ENCODE results near the gene VCAM1.

Gene VCAM1

GRCh38 chr1:100769323-100769722 lies 49.8 kb downstream of the VCAM1 start:
- no peak overlapping the region for H3K4me3 ChIP-seq
- no peak for TF ChIP-seq CTCF (IDR thresholded peaks at IDR 0.05)

GRCh38 chr1:100769906-100770646 lies 50.5 kb downstream of the VCAM1 start:
- peaks cover 0 to 17% (median 5%) of the 10 kb centered on the region in 4 donors for H3K4me1 ChIP-seq
- intact Hi-C loops (cut with DNase I; ENCODE audit: low total_unique reads), result no loop called here
- no peaks in the 10 kb centered on the region for H3K9me3 ChIP-seq
- H3K36me3 ChIP-seq, result no peaks in the 10 kb centered on the region
- no peak for DNase-seq
- no peak overlapping the region for H3K4me3 ChIP-seq
- H3K27ac ChIP-seq, result no peak overlapping the region
- peak in 1 of 2 experiments; percentile 22 for TF ChIP-seq CTCF (IDR thresholded peaks at IDR 0.05)
- H3K27me3 ChIP-seq, result no peaks in the 10 kb centered on the region

More at GRCh38 chr1:100769323-100769722, 49.8 kb downstream of the VCAM1 start:
- DNase-seq, result no peak
- peaks cover 0 to 17% (median 5%) of the 10 kb centered on the region in 4 donors for H3K4me1 ChIP-seq
- H3K27ac ChIP-seq, result no peak overlapping the region
- intact Hi-C loops (cut with DNase I; ENCODE audit: low total_unique reads), result no loop called here
- no peaks in the 10 kb centered on the region for H3K36me3 ChIP-seq
- H3K9me3 ChIP-seq, result no peaks in the 10 kb centered on the region
- H3K27me3 ChIP-seq, result no peaks in the 10 kb centered on the region

- H3K27me3 ChIP-seq, result no peaks in the 10 kb centered on the region
- peaks cover 0 to 17% (median 5%) of the 10 kb centered on the region in 4 donors for H3K4me1 ChIP-seq
- H3K4me3 ChIP-seq, result no peak overlapping the region
- H3K27ac ChIP-seq, result no peak overlapping the region
- no peak for DNase-seq
- intact Hi-C loops (cut with DNase I; ENCODE audit: low total_unique reads), result no loop called here
- TF ChIP-seq CTCF (IDR thresholded peaks at IDR 0.05), result no peak
- no peaks in the 10 kb centered on the region for H3K36me3 ChIP-seq
- H3K9me3 ChIP-seq, result no peaks in the 10 kb centered on the region
Measured at GRCh38 chr1:100773444-100773843, 53.9 kb downstream of the VCAM1 start.

GRCh38 chr1:100774370-100774769 lies 54.8 kb downstream of the VCAM1 start:
- H3K27me3 ChIP-seq, result no peaks in the 10 kb centered on the region
- no peaks in the 10 kb centered on the region for H3K9me3 ChIP-seq
- H3K27ac ChIP-seq, result no peak overlapping the region
- intact Hi-C loops (cut with DNase I; ENCODE audit: low total_unique reads), result no loop called here
- H3K4me3 ChIP-seq, result no peak overlapping the region
- H3K4me1 ChIP-seq, result peaks cover 0 to 17% (median 5%) of the 10 kb centered on the region in 4 donors
- H3K36me3 ChIP-seq, result no peaks in the 10 kb centered on the region
- DNase-seq, result no peak
- no peak for TF ChIP-seq CTCF (IDR thresholded peaks at IDR 0.05)

GRCh38 chr1:100775483-100775882 lies 55.9 kb downstream of the VCAM1 start:
- DNase-seq, result no peak
- H3K27me3 ChIP-seq, result no peaks in the 10 kb centered on the region
- H3K27ac ChIP-seq, result no peak overlapping the region
- TF ChIP-seq CTCF (IDR thresholded peaks at IDR 0.05), result no peak
- no peaks in the 10 kb centered on the region for H3K36me3 ChIP-seq
- H3K4me3 ChIP-seq, result no peak overlapping the region
- intact Hi-C loops (cut with DNase I; ENCODE audit: low total_unique reads), result no loop called here
- no peaks in the 10 kb centered on the region for H3K9me3 ChIP-seq
- H3K4me1 ChIP-seq, result peaks cover 0 to 7% (median 2%) of the 10 kb centered on the region in 4 donors

Data from tibial artery (tissue), 4 donors.